Pons (tissue), 1 donor: ENCODE results near the gene EPHA4.

Source experiments
- DNase-seq: peaks from one replicate; pipeline ENCODE4 v3.0.0-alpha.2; 2016; ENCODE audit warnings: low spot score

EPHA4 gene

GRCh38 chr2:221392228-221392881, 179.7 kb downstream of the EPHA4 start:
- DNase-seq = no peak

GRCh38 chr2:221390878-221391277, 181.2 kb downstream of the EPHA4 start:
- no peak for DNase-seq

GRCh38 chr2:221389904-221390303, 182.2 kb downstream of the EPHA4 start:
- DNase-seq = no peak

- no peak for DNase-seq
Measured at GRCh38 chr2:221389421-221389820, 182.7 kb downstream of the EPHA4 start.

- DNase-seq = no peak
Measured at GRCh38 chr2:221388891-221389290, 183.2 kb downstream of the EPHA4 start.

- DNase-seq = no peak
Measured at GRCh38 chr2:221385716-221386115, 186.4 kb downstream of the EPHA4 start.

- no peak for DNase-seq
Measured at GRCh38 chr2:221381928-221382488, 190.1 kb downstream of the EPHA4 start.

GRCh38 chr2:221380686-221381085, 191.4 kb downstream of the EPHA4 start:
- DNase-seq = no peak

- DNase-seq = no peak
Measured at GRCh38 chr2:221380062-221380461, 192.0 kb downstream of the EPHA4 start.

- DNase-seq = no peak
Measured at GRCh38 chr2:221377597-221377996, 194.5 kb downstream of the EPHA4 start.

- no peak for DNase-seq
Measured at GRCh38 chr2:221377066-221377465, 195.0 kb downstream of the EPHA4 start.

GRCh38 chr2:221374234-221374633, 197.9 kb downstream of the EPHA4 start:
- no peak for DNase-seq

GRCh38 chr2:221372907-221373306, 199.2 kb downstream of the EPHA4 start:
- DNase-seq = no peak

- no peak for DNase-seq
Measured at GRCh38 chr2:221372159-221372884, 199.8 kb downstream of the EPHA4 start.

GRCh38 chr2:221371347-221371746, 200.8 kb downstream of the EPHA4 start:
- DNase-seq = no peak

GRCh38 chr2:221370857-221371211, 201.3 kb downstream of the EPHA4 start:
- DNase-seq = no peak

- no peak for DNase-seq
Measured at GRCh38 chr2:221370076-221370856, 201.8 kb downstream of the EPHA4 start.
